ENCODE results near the gene ZDHHC11B. TPM values are rescaled to one million over a fixed set of nuclear protein-coding genes. Genes with fewer than 3 reads are reported as not detected.

Gene ZDHHC11B
- total and polyA plus RNA-seq, 2 donors (not counting 1 experiment from before 2014, with no cell fraction given), result 0.52 TPM; not detected in 1

DNA sequence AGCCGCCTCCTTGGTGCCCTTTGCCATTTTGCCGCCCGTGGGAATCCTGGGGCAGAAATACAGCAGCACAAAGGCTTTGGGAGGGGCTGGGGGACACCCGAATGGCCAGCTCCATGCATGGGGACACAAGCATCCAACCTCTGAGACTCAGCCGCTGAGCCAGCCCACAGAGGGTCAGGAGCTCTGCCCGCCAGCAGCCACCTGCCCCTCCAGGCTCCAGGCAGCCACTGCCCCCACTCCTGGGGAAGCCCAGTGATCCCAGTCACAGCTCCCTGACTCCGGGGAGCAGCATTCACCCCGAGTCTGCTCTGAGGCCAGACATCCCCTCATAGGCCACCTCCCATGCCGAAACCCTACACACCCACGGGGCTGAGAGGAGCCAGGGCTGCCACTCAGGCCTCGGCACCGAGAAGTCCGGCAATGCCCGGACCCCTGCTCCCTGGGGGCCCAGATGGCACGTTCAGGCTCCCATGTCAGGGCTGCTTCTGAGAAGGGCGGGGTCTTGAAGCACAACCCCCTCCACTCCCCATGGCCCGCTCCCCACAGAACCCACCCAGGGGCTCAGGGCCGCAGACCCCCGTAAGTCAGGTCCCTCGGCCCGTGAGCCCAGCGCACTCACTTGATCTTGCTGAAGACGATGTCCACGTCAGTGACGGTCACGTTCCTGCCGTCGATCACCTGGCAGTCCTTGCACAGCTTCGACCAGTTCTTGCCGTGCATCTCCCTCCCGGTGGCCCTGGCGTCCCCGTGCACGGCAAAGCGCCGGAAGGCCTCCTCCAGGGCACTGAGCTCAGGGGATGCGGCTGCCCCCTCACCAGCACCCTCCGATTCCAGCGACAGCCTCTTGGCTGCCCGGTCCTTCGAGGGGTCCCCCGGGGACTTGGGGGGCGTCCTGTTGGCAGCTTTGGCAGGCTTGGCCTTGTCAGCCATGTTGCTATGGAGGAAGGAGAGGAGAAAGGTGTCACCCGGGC, 107.1 kb downstream of the ZDHHC11B start:
- no peak overlapping the region for H3K9ac ChIP-seq (ENCODE audit: low read length)
- no peaks in the 10 kb centered on the region for H3K9me3 Mint-ChIP-seq (ENCODE audit: insufficient read depth)

More for the DNA sequence above, 107.1 kb downstream of the ZDHHC11B start:
- TF ChIP-seq, protein P1, sequence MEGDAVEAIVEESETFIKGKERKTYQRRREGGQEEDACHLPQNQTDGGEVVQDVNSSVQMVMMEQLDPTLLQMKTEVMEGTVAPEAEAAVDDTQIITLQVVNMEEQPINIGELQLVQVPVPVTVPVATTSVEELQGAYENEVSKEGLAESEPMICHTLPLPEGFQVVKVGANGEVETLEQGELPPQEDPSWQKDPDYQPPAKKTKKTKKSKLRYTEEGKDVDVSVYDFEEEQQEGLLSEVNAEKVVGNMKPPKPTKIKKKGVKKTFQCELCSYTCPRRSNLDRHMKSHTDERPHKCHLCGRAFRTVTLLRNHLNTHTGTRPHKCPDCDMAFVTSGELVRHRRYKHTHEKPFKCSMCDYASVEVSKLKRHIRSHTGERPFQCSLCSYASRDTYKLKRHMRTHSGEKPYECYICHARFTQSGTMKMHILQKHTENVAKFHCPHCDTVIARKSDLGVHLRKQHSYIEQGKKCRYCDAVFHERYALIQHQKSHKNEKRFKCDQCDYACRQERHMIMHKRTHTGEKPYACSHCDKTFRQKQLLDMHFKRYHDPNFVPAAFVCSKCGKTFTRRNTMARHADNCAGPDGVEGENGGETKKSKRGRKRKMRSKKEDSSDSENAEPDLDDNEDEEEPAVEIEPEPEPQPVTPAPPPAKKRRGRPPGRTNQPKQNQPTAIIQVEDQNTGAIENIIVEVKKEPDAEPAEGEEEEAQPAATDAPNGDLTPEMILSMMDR (IDR thresholded peaks at IDR 0.05), result no peak
- no peak for TF ChIP-seq EZH2 (IDR thresholded peaks at IDR 0.05; ENCODE audit: borderline replicate concordance, insufficient read depth, low read depth, low read length, poor library complexity, severe bottlenecking)
- H4K20me1 ChIP-seq (ENCODE audit: control insufficient read depth, insufficient read depth, low read length, poor library complexity, severe bottlenecking), result no peaks in the 10 kb centered on the region
- H3K4me2 ChIP-seq (replicated peaks; ENCODE audit: low read depth, low read length, poor library complexity, severe bottlenecking), result no peak overlapping the region
- peaks cover 0 to 10% (median 0%) of the 10 kb centered on the region in 3 donors for H3K9me3 ChIP-seq (ENCODE audit: control extremely low read depth in 1 of 3, control insufficient read depth in 2 of 3, insufficient read depth in 1 of 3, low read length in 2 of 3)
- Mint-ChIP-seq H3K4me3 (no peak overlapping the region), H3K4me1 (peaks cover 7% of the 10 kb centered on the region), H3K27me3 (peaks cover 5% of the 10 kb centered on the region), H3K27ac (no peak overlapping the region)
- peaks cover 0 to 31% (median 5%) of the 10 kb centered on the region in 4 experiments for H3K27me3 ChIP-seq (replicated peaks in 1 of 4; ENCODE audit: control extremely low read depth in 1 of 4, control insufficient read depth in 3 of 4, insufficient read depth in 4 of 4, low read length in 3 of 4)
- H3K4me1 ChIP-seq (ENCODE audit: control insufficient read depth in 2 of 2, insufficient read depth in 2 of 2, low read length in 2 of 2), result peaks cover 12 to 15% of the 10 kb centered on the region in 2 donors
- no peak overlapping the region for H3K4me3 ChIP-seq (ENCODE audit: control extremely low read depth in 1 of 5, extremely low read depth in 1 of 5, insufficient read depth in 1 of 5, low read depth in 2 of 5, low read length in 4 of 5)
- no peak overlapping the region for H2AFZ ChIP-seq (ENCODE audit: insufficient read depth, low read depth, low read length, poor library complexity, severe bottlenecking)
- no peaks in the 10 kb centered on the region for H3K36me3 ChIP-seq (replicated peaks in 1 of 2; ENCODE audit: control extremely low read depth in 1 of 2, control insufficient read depth in 1 of 2, extremely low read depth in 1 of 2, insufficient read depth in 2 of 2, low read length in 1 of 2)
- DNase-seq (no peak), ATAC-seq (ENCODE audit: low read depth) (no peak)
- WGBS (ENCODE audit: insufficient coverage), result 82% methylated on average over 43 of the region's 44 CpGs
- ChIA-PET POLR2A (no interaction called here), CTCF (interaction anchor here (1.2 kb wide), 1 partner anchor 225 kb away, joined by 4 read pairs; no protein-coding TSS in a partner anchor)
- no peak overlapping the region for H3K27ac ChIP-seq (ENCODE audit: low read length in 2 of 2)
- intact Hi-C loops (cut with micrococcal nuclease), result no loop called here
- no peaks in the 10 kb centered on the region for H3K79me2 ChIP-seq (ENCODE audit: control insufficient read depth, insufficient read depth, low read length)
